Left ventricle myocardium inferior (tissue), 1 donor: ENCODE measurements around the gene BAMBI. TPM values are rescaled to one million over a fixed set of nuclear protein-coding genes. Genes with fewer than 3 reads are reported as not detected.
A peak's percentile ranks its signal among the peaks of the same experiment; 100 is the strongest.

Experiments
- DNase-seq: peaks from one replicate; pipeline ENCODE4 v3.0.0-alpha.2; 2020
- H3K27ac ChIP-seq: fragments of 200-600 bp; replicated peaks from 2 replicates; pipeline ENCODE4 v1.8.0; 2021
- H3K27me3 ChIP-seq: fragments of 200-600 bp; 2 replicates; pipeline ENCODE4 v1.8.0; 2021; ENCODE audit warnings: low read depth
- H3K36me3 ChIP-seq: fragments of 200-600 bp; 2 replicates; pipeline ENCODE4 v1.8.0; 2021
- H3K4me1 ChIP-seq: fragments of 200-600 bp; 2 replicates; pipeline ENCODE4 v1.8.0; 2021
- H3K4me3 ChIP-seq: fragments of 200-600 bp; 2 replicates; pipeline ENCODE4 v1.8.0; 2021; ENCODE audit warnings: mild to moderate bottlenecking, moderate library complexity
- H3K9me3 ChIP-seq: fragments of 200-600 bp; replicated peaks from 2 replicates; pipeline ENCODE4 v1.8.0; 2021
- intact Hi-C: fragments of 100-400 bp; cut with micrococcal nuclease; formaldehyde crosslinking; loops from one replicate; pipeline ENCODE4 v1.11.0; 2022
- total RNA-seq: library from RNA; stranded (reverse); fragmentation: NEBNext Ultra II Directional; extraction: Animal tissue kit (Norgen Biotek cat#: 25700); gene quantifications from one replicate; pipeline ENCODE4 v1.2.1, GENCODE V29; 2021
- TF ChIP-seq, protein P1 (sequence below): fragments of 200-600 bp; IDR thresholded peaks from 2 replicates; pipeline ENCODE4 v1.8.0; 2021; ENCODE audit warnings: antibody characterized with exemption, mild to moderate bottlenecking, borderline replicate concordance
- donor health status: DM: no; HTN: yes; CAD: no; lungs with severe emphysema.

BAMBI gene
- total RNA-seq, 1 donor from 2014 or later = 15.4 TPM

GRCh38 chr10:28669227-28670173 lies 7.8 kb upstream of the BAMBI start:
- peak overlapping the region; percentile 65 for H3K4me3 ChIP-seq
- no peaks in the 10 kb centered on the region for H3K9me3 ChIP-seq
- H3K27me3 ChIP-seq = peaks cover 78% of the 10 kb centered on the region
- intact Hi-C loops = loop anchor here (10.0 kb wide), 3 partner anchors 325 to 635 kb away; no protein-coding TSS in a partner anchor
- TF ChIP-seq, protein P1, sequence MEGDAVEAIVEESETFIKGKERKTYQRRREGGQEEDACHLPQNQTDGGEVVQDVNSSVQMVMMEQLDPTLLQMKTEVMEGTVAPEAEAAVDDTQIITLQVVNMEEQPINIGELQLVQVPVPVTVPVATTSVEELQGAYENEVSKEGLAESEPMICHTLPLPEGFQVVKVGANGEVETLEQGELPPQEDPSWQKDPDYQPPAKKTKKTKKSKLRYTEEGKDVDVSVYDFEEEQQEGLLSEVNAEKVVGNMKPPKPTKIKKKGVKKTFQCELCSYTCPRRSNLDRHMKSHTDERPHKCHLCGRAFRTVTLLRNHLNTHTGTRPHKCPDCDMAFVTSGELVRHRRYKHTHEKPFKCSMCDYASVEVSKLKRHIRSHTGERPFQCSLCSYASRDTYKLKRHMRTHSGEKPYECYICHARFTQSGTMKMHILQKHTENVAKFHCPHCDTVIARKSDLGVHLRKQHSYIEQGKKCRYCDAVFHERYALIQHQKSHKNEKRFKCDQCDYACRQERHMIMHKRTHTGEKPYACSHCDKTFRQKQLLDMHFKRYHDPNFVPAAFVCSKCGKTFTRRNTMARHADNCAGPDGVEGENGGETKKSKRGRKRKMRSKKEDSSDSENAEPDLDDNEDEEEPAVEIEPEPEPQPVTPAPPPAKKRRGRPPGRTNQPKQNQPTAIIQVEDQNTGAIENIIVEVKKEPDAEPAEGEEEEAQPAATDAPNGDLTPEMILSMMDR = no peak
- H3K36me3 ChIP-seq = no peaks in the 10 kb centered on the region
- no peak for DNase-seq
- no peak overlapping the region for H3K27ac ChIP-seq
- peaks cover 12% of the 10 kb centered on the region for H3K4me1 ChIP-seq

- Histone ChIP-seq H3K27ac (no peak overlapping the region), H3K36me3 (no peaks in the 10 kb centered on the region), H3K4me1 (peaks cover 29% of the 10 kb centered on the region), H3K4me3 (no peak overlapping the region), H3K9me3 (no peaks in the 10 kb centered on the region), H3K27me3 (peaks cover 47% of the 10 kb centered on the region)
- DNase-seq = no peak
- TF ChIP-seq, protein P1 = no peak
- intact Hi-C loops = no loop called here
Observed at GRCh38 chr10:28674782-28675181, 2.5 kb upstream of the BAMBI start.

DNA sequence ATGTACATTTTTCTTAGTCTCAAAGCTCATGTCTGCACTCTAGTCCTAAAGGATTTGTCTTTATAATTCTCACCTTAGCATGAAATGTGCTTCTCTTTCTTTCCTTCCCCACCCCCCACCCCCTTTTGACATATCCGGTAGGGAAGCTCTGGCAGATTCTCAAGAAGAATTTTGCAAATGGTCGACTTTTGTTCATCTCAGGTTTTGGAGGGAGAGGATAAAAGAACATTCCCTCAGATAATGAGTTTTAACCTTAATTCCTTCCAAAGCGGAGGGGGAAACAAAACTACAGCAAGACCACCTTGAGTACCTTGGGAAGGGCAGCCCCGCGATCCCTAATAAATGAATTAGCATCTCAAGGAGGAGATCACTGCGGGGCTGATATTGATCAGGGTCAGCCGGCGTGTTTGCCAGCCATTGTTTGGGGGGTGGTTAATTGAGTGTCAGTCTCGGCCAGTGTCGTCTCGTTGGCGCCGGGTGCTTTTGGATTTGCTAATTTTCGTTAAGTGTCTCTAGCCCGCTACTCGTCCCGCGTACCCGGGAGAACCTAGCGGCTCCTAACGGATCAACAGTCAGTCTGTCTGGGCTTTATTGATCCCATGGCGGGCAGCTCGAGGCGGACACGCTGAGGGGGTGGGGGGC lies 874 bp upstream of the BAMBI start:
- Histone ChIP-seq H3K36me3 (no peaks in the 10 kb centered on the region), H3K4me1 (peaks cover 42% of the 10 kb centered on the region), H3K9me3 (no peaks in the 10 kb centered on the region), H3K27ac (peak overlapping the region; percentile 61), H3K4me3 (peak overlapping the region; percentile 85), H3K27me3 (peaks cover 39% of the 10 kb centered on the region)
- TF ChIP-seq, protein P1 = no peak
- intact Hi-C loops = no loop called here
- peak; percentile 26 for DNase-seq

GRCh38 chr10:28677888-28678686 lies 766 bp downstream of the BAMBI start:
- peak overlapping the region; percentile 89 for H3K27ac ChIP-seq
- peaks cover 24% of the 10 kb centered on the region for H3K27me3 ChIP-seq
- TF ChIP-seq, protein P1 = no peak
- intact Hi-C loops = no loop called here
- peaks cover 58% of the 10 kb centered on the region for H3K4me1 ChIP-seq
- no peaks in the 10 kb centered on the region for H3K9me3 ChIP-seq
- H3K4me3 ChIP-seq = peak overlapping the region; percentile 85
- DNase-seq = peak; percentile 31
- H3K36me3 ChIP-seq = peaks cover 8% of the 10 kb centered on the region
